PC-9 (cell line): ENCODE measurements around the gene CPAMD8. TPM values are rescaled to one million over a fixed set of nuclear protein-coding genes. Genes with fewer than 3 reads are reported as not detected.
"Not testable (repeated sequence)": the region's sequence is repeated elsewhere in the genome, so short reads cannot be mapped to it uniquely, and the experiment has no call there.

Source experiments
- BruUV-seq: library from RNA; stranded (reverse); fragments of 400-500 nt; replicated peaks from 2 replicates; lab custom pipeline; 2021; lab: Mats Ljungman, UMichigan
- CTCF ChIA-PET: fragments of 300-600 bp; sonication (Branson Sonifier 250); formaldehyde crosslinking; loops from one replicate; lab custom pipeline; 2022; ENCODE audit warnings: antibody characterized with exemption; lab: Charles Lee
- POLR2A ChIA-PET: fragments of 300-600 bp; sonication (Branson Sonifier 250); formaldehyde crosslinking; loops from one replicate; lab custom pipeline; 2022; ENCODE audit warnings: antibody characterized with exemption; ENCODE audit not compliant: unreplicated experiment; lab: Charles Lee
- DNase-seq, 2 experiments: peaks; one replicate each; pipeline versions ENCODE4 v3.0.0 to v3.0.0-alpha.2; 2015 to 2022; ENCODE audit warnings: mixed read lengths in 1 of 2
- H2AFZ ChIP-seq: fragments of 200-600 bp; sonication (generic); 2 replicates; pipeline ENCODE4 v1.8.1; 2017; ENCODE audit warnings: antibody characterized with exemption
- H3F3A ChIP-seq: fragments of 200-600 bp; sonication (generic); 2 replicates; pipeline ENCODE4 v1.8.1; 2017; ENCODE audit warnings: antibody characterized with exemption, mild to moderate bottlenecking, low read depth; ENCODE audit not compliant: insufficient read depth
- H3K27ac ChIP-seq: fragments of 200-600 bp; sonication (generic); 2 replicates; pipeline ENCODE4 v1.6.1; 2016; ENCODE audit warnings: mixed run types
- H3K27me3 ChIP-seq: fragments of 200-600 bp; sonication (generic); 2 replicates; pipeline ENCODE4 v1.6.1; 2016; ENCODE audit warnings: low read depth, mixed run types; ENCODE audit not compliant: insufficient read depth
- H3K36me3 ChIP-seq: fragments of 200-600 bp; sonication (generic); 2 replicates; pipeline ENCODE4 v1.6.1; 2016; ENCODE audit warnings: low read depth, mixed run types
- H3K4me1 ChIP-seq: fragments of 200-600 bp; sonication (generic); replicated peaks from 2 replicates; pipeline ENCODE4 v1.6.1; 2016; ENCODE audit warnings: mixed run types; ENCODE audit not compliant: insufficient read depth
- H3K4me2 ChIP-seq: fragments of 200-600 bp; sonication (generic); 2 replicates; pipeline ENCODE4 v1.6.1; 2017; ENCODE audit warnings: mixed run types
- H3K4me3 ChIP-seq: fragments of 200-600 bp; sonication (generic); 2 replicates; pipeline ENCODE4 v1.6.1; 2016; ENCODE audit warnings: mixed run types
- H3K79me2 ChIP-seq: fragments of 200-600 bp; sonication (generic); 2 replicates; pipeline ENCODE4 v1.6.1; 2017; ENCODE audit warnings: low read depth, mixed run types
- H3K9me2 ChIP-seq: fragments of 200-600 bp; sonication (generic); 2 replicates; pipeline ENCODE4 v1.8.1; 2017; ENCODE audit warnings: mild to moderate bottlenecking; ENCODE audit not compliant: insufficient read depth
- H3K9me3 ChIP-seq: fragments of 200-600 bp; sonication (generic); 2 replicates; pipeline ENCODE4 v1.8.1; 2016; ENCODE audit warnings: low read depth; ENCODE audit not compliant: insufficient read depth
- H4K20me1 ChIP-seq: fragments of 200-600 bp; sonication (generic); 2 replicates; pipeline ENCODE4 v1.8.1; 2017; ENCODE audit not compliant: insufficient read depth
- CTCF ChIP-seq: fragments of 200-600 bp; sonication (generic); conservative IDR thresholded peaks from 2 replicates; pipeline ENCODE4 v1.6.1; 2017; ENCODE audit warnings: mixed run types, antibody characterized with exemption, mild to moderate bottlenecking, moderate library complexity
- EZH2 ChIP-seq: fragments of 200-600 bp; sonication (generic); IDR thresholded peaks from 2 replicates; pipeline ENCODE4 v1.8.0; 2017; ENCODE audit warnings: antibody characterized with exemption, low read depth
- intact Hi-C: fragments of 100-400 bp; cut with micrococcal nuclease; formaldehyde crosslinking; loops from one replicate; pipeline ENCODE4 v1.10.0; 2022; ENCODE audit not compliant: unreplicated experiment
- total RNA-seq: library from RNA; stranded (reverse); gene quantifications from 2 replicates; pipeline ENCODE4 v1.2.3, GENCODE V29; 2021

Gene CPAMD8
- total RNA-seq, 1 experiment from 2014 or later: 25.8 TPM

GRCh38 chr19:16875584-16876555, 150.7 kb downstream of the CPAMD8 start:
- TF ChIP-seq EZH2 (no peak), CTCF (no peak)
- H4K20me1 ChIP-seq: peaks cover 3% of the 10 kb centered on the region; the same call in 1 of the 2 replicates
- DNase-seq: peak in 1 of 2 experiments; percentile 14
- no peaks in the 10 kb centered on the region for H3K9me2 ChIP-seq
- peaks cover 14% of the 10 kb centered on the region; the same call in 1 of the 2 replicates for H3F3A ChIP-seq
- H3K4me1 ChIP-seq: no peaks in the 10 kb centered on the region; the same call in 1 of the 2 replicates
- H3K27me3 ChIP-seq: no peaks in the 10 kb centered on the region
- H3K9me3 ChIP-seq: peaks cover 2% of the 10 kb centered on the region; the same call in 1 of the 2 replicates
- POLR2A ChIA-PET: no interaction called here
- intact Hi-C loops: no loop called here
- no TSS peak for BruUV-seq
- peaks cover 16% of the 10 kb centered on the region for H3K79me2 ChIP-seq
- peak overlapping the region; percentile 61; the same call in 1 of the 2 replicates for H3K27ac ChIP-seq
- H3K4me3 ChIP-seq: no peak overlapping the region
- CTCF ChIA-PET: no interaction called here
- no peak overlapping the region for H3K4me2 ChIP-seq
- H2AFZ ChIP-seq: no peak overlapping the region
- peaks cover 42% of the 10 kb centered on the region for H3K36me3 ChIP-seq

DNA sequence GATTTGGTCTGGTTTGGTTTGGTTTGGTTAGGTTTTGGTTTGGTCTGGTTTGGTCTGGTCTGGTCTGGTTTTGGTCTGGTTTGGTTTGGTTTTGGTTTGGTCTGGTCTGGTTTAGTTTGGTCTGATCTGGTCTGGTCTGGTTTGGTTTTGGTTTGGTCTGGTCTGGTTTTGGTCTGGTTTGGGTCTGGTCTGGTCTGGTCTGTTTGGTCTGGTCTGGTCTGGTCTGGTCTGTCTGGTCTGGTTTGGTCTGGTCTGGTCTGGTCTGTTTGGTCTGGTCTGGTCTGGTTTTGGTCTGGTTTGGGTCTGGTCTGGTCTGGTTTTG, 151.7 kb downstream of the CPAMD8 start:
- H3K4me3 ChIP-seq, H4K20me1 ChIP-seq, H3K9me2 ChIP-seq, DNase-seq, BruUV-seq, H2AFZ ChIP-seq, POLR2A ChIA-PET, CTCF ChIA-PET, H3K4me1 ChIP-seq, H3K9me3 ChIP-seq, H3K4me2 ChIP-seq, H3K27me3 ChIP-seq, intact Hi-C loops: not testable (repeated sequence)
- Histone ChIP-seq H3K79me2 (peaks cover 16% of the 10 kb centered on the region), H3K36me3 (peaks cover 39% of the 10 kb centered on the region), H3K27ac (peak overlapping the region; percentile 61), H3F3A (peaks cover 14% of the 10 kb centered on the region; the same call in 1 of the 2 replicates)

DNA sequence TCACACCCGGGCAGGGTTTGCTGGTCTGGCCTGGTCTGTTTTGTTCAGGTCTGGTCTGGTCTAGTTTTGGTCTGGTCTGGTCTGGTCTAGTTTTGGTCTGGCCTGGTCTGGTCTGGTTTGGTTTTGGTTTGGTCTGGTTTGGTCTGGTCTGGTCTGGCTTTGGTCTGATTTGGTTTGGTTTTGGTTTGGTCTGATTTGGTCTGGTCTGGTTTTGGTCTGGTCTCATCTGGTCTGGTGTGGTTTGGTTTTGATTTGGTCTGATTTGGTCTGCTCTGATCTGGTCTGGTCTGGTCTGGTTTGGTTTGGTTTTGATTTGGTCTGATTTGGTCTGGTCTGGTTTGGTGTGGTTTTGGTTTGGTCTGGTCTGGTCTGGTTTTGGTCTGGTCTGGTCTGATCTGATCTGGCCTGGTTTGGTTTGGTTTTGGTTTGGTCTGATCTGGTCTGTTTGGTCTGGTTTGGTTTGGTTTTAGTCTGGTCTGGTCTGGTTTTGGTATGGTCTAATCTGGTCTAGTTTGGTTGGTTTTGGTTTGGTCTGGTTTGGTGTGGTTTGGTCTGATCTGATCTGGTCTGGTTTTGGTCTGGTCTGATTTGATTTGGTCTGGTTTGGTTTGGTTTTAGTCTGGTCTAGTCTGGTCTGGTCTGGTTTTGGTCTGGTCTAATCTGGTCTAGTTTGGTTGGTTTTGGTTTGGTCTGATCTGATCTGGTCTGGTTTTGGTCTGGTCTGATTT, 152.2 kb downstream of the CPAMD8 start:
- no peaks in the 10 kb centered on the region; the same call in 1 of the 2 replicates for H3K4me1 ChIP-seq
- ChIA-PET POLR2A (no interaction called here), CTCF (no interaction called here)
- peaks cover 14% of the 10 kb centered on the region; the same call in 1 of the 2 replicates for H3F3A ChIP-seq
- peaks cover 35% of the 10 kb centered on the region for H3K36me3 ChIP-seq
- no peak overlapping the region for H2AFZ ChIP-seq
- peak overlapping the region; percentile 61 for H3K27ac ChIP-seq
- no peak for TF ChIP-seq EZH2
- TF ChIP-seq CTCF: no peak
- no TSS peak for BruUV-seq
- intact Hi-C loops: no loop called here
- H4K20me1 ChIP-seq: peaks cover 3% of the 10 kb centered on the region; the same call in 1 of the 2 replicates
- no peak overlapping the region for H3K4me2 ChIP-seq
- no peak overlapping the region for H3K4me3 ChIP-seq
- no peaks in the 10 kb centered on the region for H3K27me3 ChIP-seq
- DNase-seq: no peak
- no peaks in the 10 kb centered on the region; the same call in 1 of the 2 replicates for H3K9me3 ChIP-seq
- H3K9me2 ChIP-seq: no peaks in the 10 kb centered on the region
- peaks cover 16% of the 10 kb centered on the region for H3K79me2 ChIP-seq
